ENCODE data around the gene NLRP6. TPM values are rescaled to one million over a fixed set of nuclear protein-coding genes. Genes with fewer than 3 reads are reported as not detected.
"Not testable (repeated sequence)": the region's sequence is repeated elsewhere in the genome, so short reads cannot be mapped to it uniquely, and the experiment has no call there.

Gene NLRP6
- total and polyA plus RNA-seq, 4 donors: 0.66 to 6.1 (median 0.88) TPM; not detected in 1

DNA sequence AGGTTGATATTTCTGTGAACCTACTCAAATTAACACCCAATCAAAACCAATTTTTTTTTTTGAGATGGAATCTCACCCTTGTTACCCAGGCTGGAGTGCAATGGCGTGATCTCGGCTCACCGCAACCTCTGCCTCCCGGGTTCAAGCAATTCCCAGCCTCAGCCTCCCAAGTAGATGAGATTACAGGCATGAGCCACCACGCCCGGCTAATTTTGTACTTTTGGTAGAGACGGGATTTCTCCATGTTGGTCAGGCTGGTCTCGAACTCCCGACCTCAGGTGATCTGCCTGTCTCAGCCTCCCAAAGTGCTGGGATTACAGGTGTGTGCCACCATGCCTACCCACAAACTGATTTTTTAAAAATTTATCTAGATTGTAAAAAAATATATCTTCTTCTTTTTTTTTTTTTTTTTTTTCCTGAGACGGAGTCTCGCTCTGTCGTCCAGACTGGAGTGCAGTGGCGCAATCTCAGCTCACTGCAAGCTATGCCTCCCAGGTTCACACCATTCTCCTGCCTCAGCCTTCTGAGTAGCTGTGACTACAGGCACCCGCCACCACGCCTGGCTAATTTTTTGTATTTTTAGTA, 50.4 kb downstream of the NLRP6 start:
- H3K27ac ChIP-seq (ENCODE audit: low read depth in 1 of 2, low read length in 2 of 2); intact Hi-C loops (cut with DNase I); H3K27me3 ChIP-seq (ENCODE audit: control insufficient read depth in 1 of 2, insufficient read depth in 2 of 2, low read length in 1 of 2); H3K4me1 ChIP-seq (ENCODE audit: control insufficient read depth in 1 of 2, insufficient read depth in 2 of 2, low read length in 2 of 2); H3K4me3 ChIP-seq (ENCODE audit: low read length in 2 of 2); H3K36me3 ChIP-seq (ENCODE audit: control insufficient read depth in 1 of 2, insufficient read depth in 2 of 2, low read length in 1 of 2); H3K9me3 ChIP-seq (ENCODE audit: control insufficient read depth, low read length); ATAC-seq (ENCODE audit: low FRiP score): not testable (repeated sequence)
- peak in 1 of 2 donors; percentile 28 for DNase-seq
- 92 to 94% methylated on average over 15 of the region's 15 CpGs for WGBS, 2 donors

DNA sequence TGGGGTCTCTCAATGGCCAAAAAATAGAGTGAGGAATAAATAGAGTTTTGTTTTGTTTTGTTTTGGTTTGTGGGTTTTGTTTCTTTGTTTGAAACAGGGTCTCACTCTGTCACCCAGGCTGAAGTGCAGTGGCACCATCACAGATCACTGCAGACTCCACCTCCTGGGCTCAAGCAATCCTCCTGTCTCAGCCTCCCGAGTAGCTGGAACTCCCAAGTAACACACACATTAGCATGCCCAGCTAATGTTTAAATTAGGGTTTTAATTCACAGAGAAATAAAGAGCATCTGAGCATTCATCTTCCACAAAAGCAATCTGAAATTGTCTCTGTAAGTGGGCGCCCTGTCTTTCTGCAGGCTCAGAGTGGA, 51.7 kb downstream of the NLRP6 start:
- Histone ChIP-seq H3K9me3 (ENCODE audit: control insufficient read depth, low read length) (no peaks in the 10 kb centered on the region), H3K4me1 (ENCODE audit: control insufficient read depth in 1 of 2, insufficient read depth in 2 of 2, low read length in 2 of 2) (no peaks in the 10 kb centered on the region), H3K4me3 (ENCODE audit: low read length in 2 of 2) (no peak overlapping the region), H3K27me3 (ENCODE audit: control insufficient read depth in 1 of 2, insufficient read depth in 2 of 2, low read length in 1 of 2) (no peaks in the 10 kb centered on the region), H3K27ac (ENCODE audit: low read depth in 1 of 2, low read length in 2 of 2) (no peak overlapping the region), H3K36me3 (ENCODE audit: control insufficient read depth in 1 of 2, insufficient read depth in 2 of 2, low read length in 1 of 2) (no peaks in the 10 kb centered on the region)
- 95 to 96% methylated on average over 2 of the region's 2 CpGs for WGBS, 2 donors
- DNase-seq (peak in 1 of 2 donors; percentile 1), ATAC-seq (ENCODE audit: low FRiP score) (no peak)
- intact Hi-C loops (cut with DNase I): loop anchor here in 1 of 2 donors (2.0 kb wide), 1 partner anchor 21 kb away; no protein-coding TSS in a partner anchor

DNA sequence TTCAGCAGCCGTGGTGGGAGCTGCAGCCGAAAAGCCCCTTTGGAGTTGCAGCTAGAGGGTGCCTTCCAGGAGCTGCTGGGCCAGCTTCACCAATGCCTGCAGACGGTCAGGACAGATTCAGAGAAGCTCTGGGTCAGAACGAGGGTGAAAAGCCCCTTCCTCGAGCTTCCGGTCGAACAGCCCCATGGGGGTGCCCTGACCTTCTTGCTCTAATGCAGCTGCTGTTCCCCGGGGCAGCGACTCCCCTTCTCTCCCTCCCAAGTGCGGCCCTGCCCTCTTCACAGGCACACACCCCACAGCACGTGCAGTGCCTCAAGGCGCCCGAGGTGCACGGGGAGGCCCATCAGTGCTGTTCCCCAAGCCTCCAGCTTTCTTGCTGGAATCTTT, 52.1 kb downstream of the NLRP6 start:
- Histone ChIP-seq H3K27ac (ENCODE audit: low read depth in 1 of 2, low read length in 2 of 2) (no peak overlapping the region), H3K4me1 (ENCODE audit: control insufficient read depth in 1 of 2, insufficient read depth in 2 of 2, low read length in 2 of 2) (no peaks in the 10 kb centered on the region), H3K27me3 (ENCODE audit: control insufficient read depth in 1 of 2, insufficient read depth in 2 of 2, low read length in 1 of 2) (no peaks in the 10 kb centered on the region), H3K9me3 (ENCODE audit: control insufficient read depth, low read length) (no peaks in the 10 kb centered on the region), H3K4me3 (ENCODE audit: low read length in 2 of 2) (no peak overlapping the region), H3K36me3 (ENCODE audit: control insufficient read depth in 1 of 2, insufficient read depth in 2 of 2, low read length in 1 of 2) (no peaks in the 10 kb centered on the region)
- ATAC-seq (ENCODE audit: low FRiP score): no peak
- DNase-seq: peak in 1 of 2 donors; percentile 71
- intact Hi-C loops (cut with DNase I): loop anchor here in 1 of 2 donors (2.0 kb wide), 1 partner anchor 21 kb away; no protein-coding TSS in a partner anchor
- 84 to 86% methylated on average over 13 to 14 of the region's 14 CpGs for WGBS, 2 donors

DNA sequence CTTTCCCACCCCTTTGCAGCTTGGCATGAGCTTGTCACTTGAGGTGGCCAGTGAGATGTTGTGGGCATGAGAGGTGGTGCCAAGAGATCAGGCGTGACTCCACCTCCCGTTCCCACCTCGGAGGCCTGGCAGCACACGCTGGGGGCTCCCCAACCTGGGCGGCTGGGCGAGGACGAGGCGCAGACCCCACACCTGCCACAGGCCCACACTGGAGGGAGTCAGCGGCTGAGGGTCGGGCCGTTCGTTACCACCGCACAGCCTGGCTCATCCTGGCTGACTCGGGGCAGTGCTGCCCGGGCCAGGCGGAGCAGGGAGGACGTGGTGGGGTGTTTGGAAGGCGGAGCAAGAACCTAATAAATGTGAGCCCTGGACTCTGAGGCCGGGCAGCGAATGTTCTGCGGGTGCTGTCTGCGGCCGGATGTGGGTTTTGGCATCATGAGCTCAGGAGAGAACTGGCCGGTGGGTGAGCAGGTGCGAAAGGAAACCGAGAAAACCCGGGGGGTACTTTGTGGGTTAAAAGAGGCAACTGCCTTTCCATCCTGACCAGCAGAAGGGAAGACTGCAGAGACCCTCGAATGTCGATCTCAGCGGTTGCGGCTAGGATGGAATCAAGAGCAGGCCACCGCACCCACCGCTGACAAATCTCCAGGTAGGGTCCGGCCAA, 52.6 kb downstream of the NLRP6 start:
- Histone ChIP-seq H3K27ac (ENCODE audit: low read depth in 1 of 2, low read length in 2 of 2) (no peak overlapping the region), H3K36me3 (ENCODE audit: control insufficient read depth in 1 of 2, insufficient read depth in 2 of 2, low read length in 1 of 2) (no peaks in the 10 kb centered on the region), H3K4me3 (ENCODE audit: low read length in 2 of 2) (no peak overlapping the region), H3K9me3 (ENCODE audit: control insufficient read depth, low read length) (no peaks in the 10 kb centered on the region), H3K4me1 (ENCODE audit: control insufficient read depth in 1 of 2, insufficient read depth in 2 of 2, low read length in 2 of 2) (no peaks in the 10 kb centered on the region), H3K27me3 (ENCODE audit: control insufficient read depth in 1 of 2, insufficient read depth in 2 of 2, low read length in 1 of 2) (no peaks in the 10 kb centered on the region)
- WGBS, 2 donors: 85 to 86% methylated on average over 34 of the region's 34 CpGs
- intact Hi-C loops (cut with DNase I): loop anchor here in 1 of 2 donors (2.0 kb wide), 1 partner anchor 20 kb away; no protein-coding TSS in a partner anchor
- DNase-seq (peak in 1 of 2 donors; percentile 72), ATAC-seq (ENCODE audit: low FRiP score) (no peak)

DNA sequence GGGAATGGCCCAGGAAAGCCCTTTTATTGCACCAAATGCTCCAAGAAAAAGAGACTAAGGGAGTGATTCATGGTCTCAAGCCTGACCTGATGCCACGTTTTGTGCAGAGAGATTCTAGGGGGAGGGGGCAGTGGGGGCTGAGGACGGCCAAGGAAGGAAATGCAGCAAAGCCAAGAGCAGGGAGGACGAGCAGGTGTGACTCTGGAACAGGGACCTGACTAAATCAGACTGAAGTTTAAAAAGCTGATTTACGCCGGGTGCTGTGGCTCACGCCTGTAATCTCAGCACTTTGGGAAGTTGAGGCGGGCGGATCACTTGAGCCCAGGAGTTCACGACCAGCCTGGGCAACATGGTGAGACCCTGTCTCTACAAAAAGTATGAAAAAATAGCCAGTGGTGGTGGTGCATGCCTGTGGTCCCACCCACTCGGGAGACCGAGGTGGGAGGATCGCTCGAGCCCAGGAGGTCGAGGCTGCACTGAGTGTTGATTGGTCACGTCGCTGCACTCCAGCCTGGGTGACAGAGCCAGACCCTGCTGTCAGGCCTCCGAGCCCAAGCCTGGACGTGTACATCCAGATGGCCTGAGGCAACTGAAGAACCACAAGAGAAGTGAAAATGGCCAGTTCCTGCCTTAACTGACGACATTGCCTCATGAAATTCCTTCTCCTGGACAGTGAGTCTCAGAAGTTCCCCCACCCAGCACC, 53.3 kb downstream of the NLRP6 start:
- H3K4me1 ChIP-seq (ENCODE audit: control insufficient read depth in 1 of 2, insufficient read depth in 2 of 2, low read length in 2 of 2): no peaks in the 10 kb centered on the region

DNA sequence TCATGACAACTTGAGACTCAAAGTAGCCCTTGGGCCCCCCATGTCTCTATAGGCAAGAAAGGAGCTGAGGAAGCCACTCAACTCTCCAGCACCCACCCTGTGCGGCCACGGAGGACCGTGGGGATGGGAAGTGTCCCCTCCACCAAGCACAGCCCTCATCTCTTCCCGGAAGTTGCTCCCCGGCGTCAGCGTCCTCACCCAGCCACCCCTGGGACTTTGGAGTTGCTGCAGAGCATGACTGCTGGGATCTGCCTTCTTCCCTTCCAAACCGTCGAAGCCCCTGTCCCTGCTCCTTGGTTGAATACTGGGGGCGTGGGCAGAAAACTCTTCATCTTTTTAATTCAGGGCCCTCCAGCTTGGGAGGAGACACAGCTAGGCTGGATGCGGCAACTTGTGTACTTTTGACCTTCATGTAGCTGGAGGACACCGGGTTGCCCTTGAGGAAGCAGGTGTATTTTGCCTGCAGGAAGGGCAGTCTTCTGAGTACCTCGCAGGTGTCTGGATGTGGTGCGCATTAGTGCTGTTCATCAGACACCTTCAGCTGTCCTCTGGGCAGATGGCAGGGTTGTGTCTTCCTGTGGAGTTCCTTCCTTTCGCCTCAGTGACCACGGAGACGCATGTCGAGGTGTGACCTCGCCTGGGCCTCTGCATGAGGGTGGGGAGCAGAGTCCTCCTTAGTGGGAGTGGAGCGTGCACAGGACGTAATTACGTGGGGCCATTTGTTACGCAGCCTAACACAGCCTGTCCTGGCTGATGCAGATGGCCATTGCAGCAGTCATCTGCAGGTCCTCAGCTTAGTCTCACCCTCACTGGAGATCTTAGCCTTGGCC, 54.7 kb downstream of the NLRP6 start:
- H3K27me3 ChIP-seq (ENCODE audit: control insufficient read depth in 1 of 2, insufficient read depth in 2 of 2, low read length in 1 of 2): no peaks in the 10 kb centered on the region
- 93 to 94% methylated on average over 23 of the region's 23 CpGs for WGBS, 2 donors
- intact Hi-C loops (cut with DNase I): no loop called here
- H3K4me3 ChIP-seq (ENCODE audit: low read length in 2 of 2): no peak overlapping the region
- ATAC-seq (ENCODE audit: low FRiP score) (no peak), DNase-seq (peak in 1 of 2 donors; percentile 57)
- no peaks in the 10 kb centered on the region for H3K36me3 ChIP-seq (ENCODE audit: control insufficient read depth in 1 of 2, insufficient read depth in 2 of 2, low read length in 1 of 2)
- H3K27ac ChIP-seq (ENCODE audit: low read depth in 1 of 2, low read length in 2 of 2): no peak overlapping the region
- H3K9me3 ChIP-seq (ENCODE audit: control insufficient read depth, low read length): no peaks in the 10 kb centered on the region
- no peaks in the 10 kb centered on the region for H3K4me1 ChIP-seq (ENCODE audit: control insufficient read depth in 1 of 2, insufficient read depth in 2 of 2, low read length in 2 of 2)

More for the DNA sequence above, 53.3 kb downstream of the NLRP6 start:
- Histone ChIP-seq H3K36me3 (ENCODE audit: control insufficient read depth in 1 of 2, insufficient read depth in 2 of 2, low read length in 1 of 2) (no peaks in the 10 kb centered on the region), H3K27me3 (ENCODE audit: control insufficient read depth in 1 of 2, insufficient read depth in 2 of 2, low read length in 1 of 2) (no peaks in the 10 kb centered on the region), H3K9me3 (ENCODE audit: control insufficient read depth, low read length) (no peaks in the 10 kb centered on the region), H3K27ac (ENCODE audit: low read depth in 1 of 2, low read length in 2 of 2) (no peak overlapping the region), H3K4me3 (ENCODE audit: low read length in 2 of 2) (no peak overlapping the region)
- DNase-seq (peak in 1 of 2 donors; percentile 41), ATAC-seq (ENCODE audit: low FRiP score) (no peak)
- WGBS, 2 donors: 88 to 90% methylated on average over 18 to 19 of the region's 19 CpGs
- intact Hi-C loops (cut with DNase I): loop anchor here in 1 of 2 donors (2.0 kb wide), 1 partner anchor 19 kb away; no protein-coding TSS in a partner anchor

DNA sequence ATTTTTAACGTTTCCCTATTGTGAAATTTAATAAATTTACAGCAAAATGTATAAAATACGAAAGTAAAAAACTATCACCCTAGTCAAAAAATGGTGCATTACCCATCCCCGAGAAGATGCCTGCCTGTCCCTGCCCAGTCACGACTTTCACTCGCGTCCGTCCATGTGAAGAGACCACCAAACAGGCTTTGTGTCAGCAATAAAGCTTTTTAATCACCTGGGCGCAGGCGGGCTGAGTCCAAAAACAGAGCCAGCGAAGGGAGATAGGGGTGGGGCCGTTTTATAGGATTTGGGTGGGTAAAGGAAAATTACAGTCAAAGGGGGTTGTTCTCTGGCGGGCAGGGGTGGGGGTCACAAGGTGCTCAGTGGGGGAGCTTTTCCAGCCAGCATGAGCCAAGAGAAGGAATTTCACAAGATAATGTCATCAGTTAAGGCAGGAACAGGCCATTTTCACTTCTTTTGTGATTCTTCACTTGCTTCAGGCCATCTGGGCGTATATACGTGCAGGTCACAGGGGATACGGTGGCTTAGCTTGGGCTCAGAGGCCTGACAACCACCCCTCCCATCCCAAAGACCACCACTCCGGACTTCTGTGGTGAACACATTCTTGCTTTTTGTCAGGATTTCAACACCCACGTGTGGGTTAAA, 55.5 kb downstream of the NLRP6 start:
- WGBS, 2 donors: 90% methylated on average over 17 of the region's 17 CpGs
- DNase-seq: peak in 1 of 2 donors; percentile 51
- H3K27ac ChIP-seq (ENCODE audit: low read depth in 1 of 2, low read length in 2 of 2): not testable (repeated sequence)

More for the DNA sequence above, 55.5 kb downstream of the NLRP6 start:
- H3K36me3 ChIP-seq (ENCODE audit: control insufficient read depth in 1 of 2, insufficient read depth in 2 of 2, low read length in 1 of 2); H3K27me3 ChIP-seq (ENCODE audit: control insufficient read depth in 1 of 2, insufficient read depth in 2 of 2, low read length in 1 of 2); H3K4me1 ChIP-seq (ENCODE audit: control insufficient read depth in 1 of 2, insufficient read depth in 2 of 2, low read length in 2 of 2); ATAC-seq (ENCODE audit: low FRiP score); H3K9me3 ChIP-seq (ENCODE audit: control insufficient read depth, low read length); H3K4me3 ChIP-seq (ENCODE audit: low read length in 2 of 2); intact Hi-C loops (cut with DNase I): not testable (repeated sequence)

All from aorta (tissue), 5 donors.